HG02884 (cell line): Measurements from ENCODE around the gene FOXP2.
"Not testable (repeated sequence)": the region's sequence is repeated elsewhere in the genome, so short reads cannot be mapped to it uniquely, and the experiment has no call there.

ENCODE experiments used
- ATAC-seq: cut with Tn5 transposase; IDR thresholded peaks from one replicate; pipeline ENCODE4 v1.9.1; 2021; ENCODE audit warnings: mild to moderate bottlenecking, moderate library complexity; ENCODE audit not compliant: unreplicated experiment

FOXP2 gene

DNA sequence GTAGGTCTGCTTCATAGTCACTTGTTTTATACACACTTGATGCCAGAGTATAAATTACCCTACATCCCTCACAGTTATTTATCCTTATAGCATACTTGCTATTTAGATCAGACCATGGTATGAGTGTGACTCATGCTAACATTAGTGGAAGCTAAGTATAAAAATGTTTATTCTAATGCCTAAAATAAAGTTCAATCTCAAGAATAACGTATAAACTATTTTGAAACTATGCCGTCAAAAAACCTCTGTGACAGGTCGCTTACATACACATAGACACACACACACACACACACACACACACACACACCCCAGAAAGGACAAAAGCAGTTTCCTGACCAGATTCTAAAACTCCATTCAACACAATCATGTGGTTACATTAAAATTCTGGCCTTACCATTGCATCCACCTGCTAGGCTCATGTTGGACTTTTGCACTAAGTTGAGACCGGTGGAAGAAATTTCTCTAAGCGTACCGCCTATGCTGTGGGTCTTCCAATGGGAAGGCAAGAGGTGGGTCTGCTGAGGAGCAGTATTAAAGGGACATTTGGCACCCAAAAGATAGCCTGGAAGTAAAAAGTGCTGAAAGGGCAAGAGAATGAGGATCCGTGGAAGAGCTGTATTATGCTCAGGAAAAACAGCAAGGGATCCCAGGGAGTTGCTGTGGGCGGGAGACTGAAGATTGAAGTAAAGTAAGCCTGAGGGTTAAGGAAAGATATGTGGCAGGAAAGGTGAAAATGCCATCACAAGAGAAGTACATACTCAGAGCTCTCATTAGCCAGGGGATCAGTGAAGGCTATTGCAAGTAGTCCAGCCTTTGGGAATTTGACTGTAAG lies 5.0 kb downstream of the FOXP2 start:
- ATAC-seq: no peak

DNA sequence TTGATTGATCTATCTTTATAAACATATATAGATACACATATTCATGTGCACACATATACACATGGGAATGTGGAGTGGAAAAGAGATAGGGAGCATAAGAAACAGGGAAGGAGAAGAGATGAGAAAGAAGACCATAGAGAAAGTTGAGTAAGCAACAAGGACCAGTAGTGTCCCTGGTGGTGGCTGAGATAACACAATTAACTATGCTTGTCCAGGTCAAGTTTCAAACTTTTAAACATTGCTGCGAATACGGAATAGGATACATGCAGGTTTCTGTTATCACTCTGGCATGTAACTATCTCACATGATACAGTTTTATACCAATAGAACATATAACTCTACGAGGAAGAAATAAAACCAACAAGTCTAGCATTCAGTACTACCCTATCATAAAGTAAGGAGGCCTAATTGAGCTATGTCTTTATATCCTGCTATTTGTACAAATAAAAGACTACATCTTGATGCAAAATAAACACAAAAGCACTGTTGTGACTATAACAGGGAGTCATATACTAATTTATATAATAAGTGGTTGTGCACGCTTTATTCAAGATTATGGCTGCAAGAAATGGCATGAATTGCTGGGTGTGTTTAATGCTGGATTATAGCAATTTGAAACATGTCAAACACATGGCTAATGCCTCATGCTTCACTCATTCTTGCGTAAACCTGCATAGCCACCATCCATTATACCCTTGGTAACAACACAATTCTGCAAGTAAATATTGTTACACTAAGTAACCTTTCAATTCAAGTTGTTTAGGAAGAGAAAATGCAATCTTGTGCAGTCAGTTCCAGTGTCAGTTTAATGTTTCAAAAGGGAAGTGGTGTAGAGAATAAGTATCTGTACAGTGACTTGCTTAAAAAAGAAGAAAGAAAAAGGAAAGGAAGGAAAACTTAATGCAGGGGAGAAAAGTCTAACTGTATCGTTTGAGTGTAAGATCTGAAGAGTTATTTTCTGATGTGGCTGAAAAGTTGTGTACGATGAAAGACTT lies 8.2 kb downstream of the FOXP2 start:
- no peak for ATAC-seq

DNA sequence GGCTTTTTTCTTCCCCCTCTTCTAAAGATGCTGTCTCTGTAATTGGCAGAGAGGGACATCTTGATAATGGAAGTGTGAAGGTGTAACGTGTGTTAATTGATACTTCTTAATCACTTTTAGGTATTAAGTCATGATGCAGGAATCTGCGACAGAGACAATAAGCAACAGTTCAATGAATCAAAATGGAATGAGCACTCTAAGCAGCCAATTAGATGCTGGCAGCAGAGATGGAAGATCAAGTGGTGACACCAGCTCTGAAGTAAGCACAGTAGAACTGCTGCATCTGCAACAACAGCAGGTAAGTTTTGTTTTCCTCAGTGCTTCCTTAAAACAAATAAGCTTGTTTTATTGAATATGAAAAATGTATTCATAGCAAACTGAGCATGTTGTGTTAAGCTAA lies 11.8 kb downstream of the FOXP2 start:
- ATAC-seq: no peak

DNA sequence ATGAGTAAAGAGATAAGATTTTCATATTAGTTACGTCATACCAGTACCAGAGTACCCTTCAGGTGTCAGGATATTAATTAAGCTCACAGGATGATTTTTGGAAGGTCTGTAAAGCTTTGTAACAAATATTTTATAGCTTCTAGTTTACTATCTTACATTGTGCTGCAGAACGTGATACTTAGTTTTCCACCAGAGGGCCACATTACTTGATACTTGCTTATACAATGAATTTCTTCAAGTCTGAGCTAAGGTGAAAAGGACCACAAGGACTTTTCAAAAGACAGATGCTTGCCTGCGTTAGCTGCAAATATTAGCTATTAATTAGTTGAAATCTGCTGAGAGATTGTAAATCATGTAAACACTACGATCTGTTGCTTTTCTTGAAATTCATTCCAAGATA lies 12.2 kb downstream of the FOXP2 start:
- no peak for ATAC-seq

DNA sequence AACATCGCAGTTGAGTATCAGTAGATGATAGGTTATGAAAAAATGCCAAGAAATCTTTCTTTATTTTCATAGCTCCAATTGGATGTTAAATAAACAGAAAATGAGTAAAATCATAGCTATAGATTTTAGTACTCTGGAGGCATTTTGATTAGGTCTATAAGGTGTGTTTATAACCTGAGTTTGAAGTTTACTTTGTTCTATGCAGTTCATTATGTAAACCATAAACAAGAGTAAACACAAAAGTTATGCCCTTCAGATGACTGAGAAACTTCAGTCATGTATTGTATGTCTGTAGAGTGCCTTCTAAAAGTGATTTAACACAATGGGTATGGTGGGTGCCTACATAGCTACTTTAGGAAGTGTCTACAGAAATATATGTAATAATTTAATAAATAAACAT lies 13.6 kb downstream of the FOXP2 start:
- ATAC-seq: no peak

DNA sequence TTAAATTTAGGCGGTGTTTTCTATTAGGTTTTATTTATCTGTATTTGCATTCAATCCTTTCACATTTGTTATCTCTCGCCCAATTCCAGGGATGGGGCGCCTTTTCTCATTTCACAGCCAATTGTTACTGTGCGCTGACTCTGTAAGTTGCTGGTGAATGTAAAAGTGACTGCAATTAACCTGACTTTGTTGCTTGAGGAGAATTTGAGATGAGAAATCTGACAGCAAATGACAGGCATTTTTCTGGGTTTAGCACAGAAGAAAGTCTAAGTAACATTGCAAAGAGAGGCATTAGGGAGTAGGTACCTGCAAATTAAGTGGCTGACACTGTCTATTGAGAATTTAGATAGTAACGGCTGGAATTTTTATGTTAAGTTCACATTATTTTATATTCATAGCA lies 16.6 kb downstream of the FOXP2 start:
- no peak for ATAC-seq

DNA sequence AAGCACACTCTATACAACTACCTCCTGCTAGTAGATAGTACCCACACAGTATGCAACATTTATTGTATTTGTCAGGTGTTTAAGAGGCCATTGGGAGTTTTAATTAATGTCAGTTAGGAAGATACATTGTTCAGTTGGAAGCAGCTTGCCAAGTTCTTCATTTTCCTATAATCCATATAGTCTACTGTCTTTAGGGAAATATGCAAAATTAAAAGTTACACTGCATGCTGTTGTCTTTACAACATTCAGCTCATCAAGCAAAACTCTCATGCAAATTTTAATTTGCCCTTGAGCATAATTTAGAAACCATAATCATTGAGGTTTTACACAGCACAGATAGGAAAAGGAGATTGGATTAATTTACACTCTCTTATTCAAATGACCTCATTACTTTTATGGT lies 17.4 kb downstream of the FOXP2 start:
- no peak for ATAC-seq

DNA sequence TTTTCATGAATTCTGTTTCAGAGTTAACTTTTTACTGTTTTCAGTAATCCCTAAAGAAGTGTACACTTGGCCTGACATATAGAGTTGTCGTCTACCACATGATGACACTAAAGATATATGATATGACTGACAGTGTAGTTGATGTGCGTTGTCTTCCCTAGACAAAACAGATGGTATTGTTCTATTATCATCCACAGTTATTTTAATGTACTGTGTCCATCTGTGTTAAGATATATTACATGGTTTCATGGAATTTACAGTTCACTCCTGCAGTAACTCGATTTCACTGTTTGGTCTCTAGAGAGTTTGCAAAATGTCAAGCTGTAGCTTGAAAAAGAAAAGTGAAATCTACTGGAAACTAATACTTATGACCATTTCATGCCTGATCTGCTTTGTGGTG lies 18.1 kb downstream of the FOXP2 start:
- no peak for ATAC-seq

DNA sequence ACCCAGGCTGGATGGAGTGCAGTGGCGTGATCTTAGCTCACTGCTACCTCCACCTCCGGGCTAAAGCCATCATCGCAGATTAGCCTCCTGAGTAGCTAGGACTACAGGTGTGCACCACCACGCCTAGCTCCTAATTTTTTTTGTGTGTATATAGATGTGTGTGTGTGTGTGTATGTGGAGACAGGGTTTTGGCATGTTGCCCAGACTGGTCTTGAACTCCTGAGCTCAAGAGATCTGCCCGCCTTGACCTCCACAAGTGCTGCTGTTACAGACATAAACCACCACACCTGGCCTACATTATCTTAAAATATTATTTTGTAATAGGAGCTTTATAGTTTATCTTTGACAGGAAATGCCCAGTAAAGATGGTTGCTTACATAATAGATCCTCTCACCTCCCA lies 25.0 kb downstream of the FOXP2 start:
- no peak for ATAC-seq

DNA sequence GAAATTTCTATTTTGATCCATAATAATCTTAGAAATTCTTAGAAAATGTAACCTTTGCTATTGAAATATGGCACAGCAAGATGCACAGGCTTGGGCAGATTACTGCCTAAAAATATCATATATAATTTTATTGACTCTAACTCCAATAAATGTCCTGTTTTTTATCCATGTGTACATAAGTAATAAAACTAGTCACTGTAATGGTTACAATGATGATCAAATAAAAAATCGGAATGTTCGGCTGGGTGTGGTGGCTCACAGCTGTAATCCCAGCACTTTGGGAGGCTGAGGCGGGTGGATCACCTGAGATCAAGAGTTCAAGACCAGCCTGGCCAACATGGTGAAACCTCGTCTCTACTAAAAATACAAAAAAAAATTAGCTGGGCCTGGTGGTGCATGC lies 26.3 kb downstream of the FOXP2 start:
- not testable (repeated sequence) for ATAC-seq

DNA sequence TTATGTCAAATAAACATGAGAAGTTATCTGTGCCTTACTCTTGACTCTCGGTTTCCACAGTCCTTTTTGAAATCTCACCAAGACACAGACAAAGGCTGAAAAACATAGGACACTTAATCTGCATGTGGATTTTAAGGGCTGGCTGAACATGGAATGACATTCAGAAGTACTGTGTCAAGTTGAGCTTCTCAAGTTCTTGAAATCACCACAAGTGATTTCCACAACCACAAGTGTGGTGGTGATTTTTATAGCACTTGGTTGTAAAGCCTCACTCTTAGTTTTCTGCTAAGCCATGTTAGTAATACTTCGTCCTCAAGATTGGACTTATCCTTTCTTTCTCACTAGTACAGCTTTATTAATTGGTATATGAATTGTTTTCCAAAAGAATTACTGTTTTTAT lies 29.6 kb downstream of the FOXP2 start:
- no peak for ATAC-seq

DNA sequence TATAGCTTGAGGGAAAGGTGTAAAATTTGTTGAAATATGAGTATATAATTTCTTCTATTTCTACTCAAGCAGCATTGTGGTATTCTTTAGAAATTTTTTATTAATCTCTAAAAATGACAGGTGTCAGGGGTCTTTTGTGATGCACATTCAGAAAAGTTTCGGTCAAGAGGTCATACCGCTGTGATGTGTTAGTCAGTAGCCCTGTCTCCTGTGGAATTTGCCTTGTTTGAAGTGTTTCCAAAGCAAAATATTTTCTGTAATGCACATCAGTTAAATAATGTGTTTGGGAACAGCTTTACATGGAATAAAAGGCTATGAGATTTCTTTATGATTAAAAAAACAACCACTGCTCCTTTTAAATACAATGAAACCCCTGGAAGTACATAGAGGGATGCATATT lies 35.8 kb downstream of the FOXP2 start:
- no peak for ATAC-seq

DNA sequence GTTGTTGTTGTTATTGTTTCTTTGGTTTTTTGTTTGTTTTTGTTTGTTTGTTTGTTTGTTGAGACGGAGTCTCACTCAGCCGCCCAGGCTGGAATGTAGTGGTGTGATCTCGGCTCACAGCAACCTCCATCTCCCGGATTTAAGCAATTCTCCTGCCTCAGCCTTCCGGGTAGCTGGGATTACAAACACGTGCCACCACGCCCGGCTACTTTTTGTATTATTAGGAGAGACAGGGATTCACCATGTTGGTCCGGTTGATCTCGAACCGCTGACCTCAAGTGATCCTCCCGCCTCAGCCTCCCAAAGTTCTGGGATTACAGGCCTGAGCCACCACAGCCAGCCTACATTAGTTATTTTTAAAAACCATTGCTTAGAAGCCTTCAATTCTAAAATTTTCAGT lies 45.0 kb downstream of the FOXP2 start:
- no peak for ATAC-seq

DNA sequence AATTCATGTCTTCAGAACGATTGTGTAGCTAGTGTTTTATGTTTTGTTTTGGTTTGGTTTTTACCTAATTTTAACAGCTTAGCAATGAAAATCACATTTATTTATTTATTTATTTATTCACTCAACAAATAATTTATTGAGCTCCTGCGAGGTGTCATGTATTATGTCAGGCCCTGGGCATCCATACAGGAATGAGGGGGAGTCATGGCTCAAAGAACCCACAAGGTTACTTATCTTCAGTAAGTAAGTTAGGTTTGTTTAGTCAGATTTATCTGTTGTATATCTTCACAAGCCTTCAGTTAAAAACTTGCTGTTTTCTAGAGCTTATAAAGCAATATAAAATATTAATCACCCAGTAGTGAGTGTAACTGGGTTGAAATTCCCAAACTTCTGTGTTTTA lies 45.4 kb downstream of the FOXP2 start:
- ATAC-seq: no peak

DNA sequence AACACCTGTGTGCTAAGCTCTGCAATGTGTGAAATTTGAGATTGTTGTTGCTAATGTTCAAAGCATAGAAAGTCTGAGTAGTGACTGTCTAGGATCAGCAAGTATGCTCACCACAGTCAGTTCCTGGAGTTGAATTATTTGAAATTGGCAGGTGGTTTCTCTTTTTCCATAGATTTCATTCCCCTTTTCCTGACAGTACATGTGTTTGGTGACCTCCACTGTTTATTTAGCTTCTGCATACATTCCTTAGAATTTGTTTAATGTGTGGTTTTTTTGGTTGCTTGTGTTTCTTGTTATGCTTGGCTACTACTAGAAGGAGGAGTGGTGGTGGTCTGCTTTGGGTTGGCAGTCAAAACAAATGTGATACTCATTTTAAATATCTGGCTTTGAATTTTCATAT lies 52.3 kb downstream of the FOXP2 start:
- no peak for ATAC-seq

DNA sequence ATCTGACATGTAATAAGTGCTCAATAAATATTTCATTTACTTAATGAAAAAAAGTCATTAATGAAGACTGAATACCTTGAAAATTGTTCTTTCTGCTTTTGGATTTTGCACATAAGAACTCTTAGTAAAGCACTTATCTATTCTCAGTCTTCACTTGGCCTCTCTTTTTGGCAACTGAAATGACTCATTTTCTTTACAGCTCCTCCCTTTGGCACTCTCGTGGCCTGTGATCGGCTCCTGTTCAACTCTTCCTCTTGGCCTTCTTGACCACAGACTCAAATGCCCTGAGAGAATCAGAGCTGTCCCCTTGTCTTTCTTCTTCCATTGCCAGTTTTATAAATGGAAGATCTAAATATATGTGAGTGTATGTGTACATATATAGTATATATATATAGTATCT lies 54.2 kb downstream of the FOXP2 start:
- ATAC-seq: no peak

DNA sequence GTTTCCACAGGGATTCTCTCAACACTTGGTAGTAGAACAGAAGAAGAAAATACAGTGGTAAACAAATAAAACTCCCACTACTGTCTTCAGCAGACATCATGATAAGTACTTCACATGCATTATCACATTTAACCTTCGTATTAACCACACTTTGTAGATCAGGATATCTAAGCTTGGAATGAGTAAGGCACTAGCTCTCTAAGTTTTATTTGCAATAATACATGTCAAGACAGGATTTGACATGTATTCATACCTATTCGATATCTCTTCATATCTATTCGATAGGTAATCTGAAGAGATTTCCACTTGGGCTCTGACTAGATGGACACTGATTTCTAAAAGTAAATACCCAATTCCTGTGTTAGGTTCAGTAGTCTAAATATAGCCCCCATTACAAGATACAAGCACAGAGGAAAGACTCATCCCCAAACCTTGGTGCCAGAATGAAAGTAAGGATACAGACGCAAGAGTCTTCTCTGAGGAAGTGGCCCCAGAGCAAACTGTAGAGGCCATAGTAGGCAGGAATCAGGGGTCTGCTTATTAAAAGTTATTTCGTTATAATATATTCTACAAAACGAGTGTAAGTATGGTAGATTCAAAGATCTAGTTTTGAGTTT lies 58.4 kb downstream of the FOXP2 start:
- ATAC-seq: no peak

DNA sequence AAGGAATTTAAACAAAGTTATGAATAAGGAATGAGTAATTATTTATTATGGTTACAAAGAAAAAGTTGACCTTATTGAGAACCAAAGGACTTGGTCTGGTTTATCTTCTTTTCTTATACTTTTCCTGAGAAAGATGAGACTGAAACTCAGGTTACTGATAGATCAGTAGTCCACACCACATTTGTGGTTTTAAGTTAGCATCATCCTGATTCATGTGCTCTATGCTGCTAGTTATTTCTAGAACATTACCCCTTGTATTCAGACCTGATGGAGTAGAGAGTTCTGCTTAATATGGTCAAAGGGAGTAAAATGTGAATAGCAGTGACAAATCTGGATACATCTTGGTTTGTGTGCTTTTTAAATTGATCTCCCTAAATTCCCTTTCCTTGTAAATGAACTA lies 63.8 kb downstream of the FOXP2 start:
- no peak for ATAC-seq

DNA sequence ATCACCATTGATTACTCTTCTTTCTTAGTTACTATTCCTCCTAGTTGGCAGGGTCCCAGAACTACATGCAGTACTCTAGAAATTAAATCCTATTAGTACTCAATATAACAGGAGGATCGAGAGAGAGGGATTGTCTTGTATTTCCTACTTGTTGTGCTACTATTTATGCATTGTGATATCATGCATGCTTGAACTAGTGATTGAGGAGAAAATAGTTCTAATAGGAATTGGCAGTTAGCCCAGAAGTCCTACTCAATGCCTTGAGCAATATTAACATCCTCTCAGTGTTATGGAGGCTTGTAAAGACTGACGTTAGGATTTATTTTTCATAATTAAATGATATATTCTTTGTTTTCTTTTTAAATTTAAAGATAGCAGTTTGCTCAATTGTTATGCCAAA lies 67.4 kb downstream of the FOXP2 start:
- no peak for ATAC-seq

DNA sequence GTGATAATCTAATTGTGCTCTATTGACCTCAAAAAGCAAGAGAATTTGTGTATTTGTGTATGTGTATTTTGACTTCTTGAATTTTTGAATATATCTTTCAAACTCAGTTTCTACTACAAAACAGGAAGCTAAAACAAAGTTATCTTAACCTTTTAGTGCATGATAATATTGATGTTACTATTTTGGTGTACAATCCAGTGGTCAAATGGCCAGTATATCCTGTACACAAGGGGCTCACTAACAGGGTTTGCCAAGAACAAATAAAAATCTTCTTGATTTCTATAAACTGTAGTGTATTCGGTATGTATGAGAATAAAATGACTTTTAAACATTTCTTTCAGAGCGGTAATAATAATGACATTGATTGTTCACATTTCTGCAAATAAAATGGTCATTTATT lies 69.6 kb downstream of the FOXP2 start:
- no peak for ATAC-seq

DNA sequence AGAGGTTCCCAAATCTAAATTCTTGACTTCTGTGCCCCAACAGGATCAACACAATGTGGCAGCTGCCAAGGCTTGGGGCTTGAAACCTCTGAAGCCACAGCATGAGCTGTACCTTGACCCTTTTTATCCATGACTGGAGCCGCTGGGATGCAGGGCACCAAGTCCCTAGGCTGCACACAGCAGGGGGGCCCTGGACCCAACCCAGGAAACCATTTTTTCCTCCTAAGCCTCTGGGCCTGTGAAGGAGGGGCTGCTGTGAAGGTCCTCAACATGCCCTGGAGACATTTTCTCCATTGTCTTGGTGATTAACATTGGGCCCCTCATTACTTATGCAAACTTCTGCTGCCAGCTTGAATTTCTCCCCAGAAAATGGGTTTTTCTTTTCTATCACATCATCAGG lies 72.6 kb downstream of the FOXP2 start:
- no peak for ATAC-seq

DNA sequence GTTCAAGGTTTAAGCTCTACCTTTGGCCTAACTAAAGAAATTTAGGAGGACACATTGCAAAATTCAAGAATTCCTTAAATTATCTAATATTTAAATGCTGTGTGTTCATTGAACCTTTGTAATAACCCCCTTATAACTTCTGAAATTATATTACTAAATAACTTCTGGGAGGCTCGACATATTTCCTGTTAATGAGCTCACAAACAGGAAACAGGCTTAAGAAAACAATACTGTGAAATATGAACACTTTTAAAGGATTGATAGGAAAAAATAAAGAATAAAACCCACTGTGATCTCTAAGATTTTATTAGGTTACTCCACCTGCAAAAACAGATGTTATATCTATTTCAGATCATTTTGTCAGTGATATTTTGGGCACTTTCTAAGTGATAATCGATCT lies 74.1 kb downstream of the FOXP2 start:
- ATAC-seq: no peak
